ENCODE results near the gene CLIC4. TPM values are rescaled to one million over a fixed set of nuclear protein-coding genes. Genes with fewer than 3 reads are reported as not detected.

CLIC4 gene
- total and polyA plus RNA-seq, 9 of the 15 experiments (the other 6 are each of a cell fraction or from before 2014, with no cell fraction given), result 16.0 to 67.5 (median 38.4) TPM

GRCh38 chr1:24881034-24881433 lies 135.8 kb downstream of the CLIC4 start:
- CTCF ChIA-PET (ENCODE audit: low intra/inter-chr PET ratio), result no interaction called here

GRCh38 chr1:24884751-24885150 lies 139.5 kb downstream of the CLIC4 start:
- no peak for FAIRE-seq
- in situ Hi-C loops (cut with MboI), result no loop called here
- intact Hi-C loops (cut with micrococcal nuclease), result no loop called here
- H3K4me2 ChIP-seq (ENCODE audit: insufficient read depth, low read length), result no peak overlapping the region
- no peaks in the 10 kb centered on the region; a peak in 1 of 5 replicates for H3K4me1 ChIP-seq (replicated peaks in 1 of 2; ENCODE audit: control insufficient read depth in 2 of 2, insufficient read depth in 2 of 2, low read length in 2 of 2)
- BruUV-seq (replicated peaks), result no TSS peak
- H3K27me3 ChIP-seq (ENCODE audit: control insufficient read depth in 2 of 2, insufficient read depth in 2 of 2, low read length in 2 of 2), result peaks cover 5% of the 10 kb centered on the region in 2 experiments; a peak in 2 of 5 replicates
- no peak overlapping the region for H2AFZ ChIP-seq (ENCODE audit: low read depth, low read length)
- no peak for ATAC-seq
- no peaks in the 10 kb centered on the region for H3K36me3 ChIP-seq (ENCODE audit: control insufficient read depth, insufficient read depth, low read length)
- no peak overlapping the region for H3K4me3 ChIP-seq
- ChIA-PET POLR2A (interaction anchor here (0.6 kb wide), 1 partner anchor 929 kb away, joined by 3 read pairs; no protein-coding TSS in a partner anchor), CTCF (ENCODE audit: low intra/inter-chr PET ratio) (no interaction called here)
- no peak overlapping the region for H3K9ac ChIP-seq (ENCODE audit: insufficient read depth in 1 of 2, low read depth in 2 of 2, low read length in 2 of 2)
- no peaks in the 10 kb centered on the region for H3K9me1 ChIP-seq (ENCODE audit: control insufficient read depth, insufficient read depth, low read length)
- H4K20me1 ChIP-seq (replicated peaks; ENCODE audit: control insufficient read depth, insufficient read depth, low read length), result no peaks in the 10 kb centered on the region
- no peak for DNase-seq (ENCODE audit: extremely low read depth in 1 of 4, low spot score in 3 of 4)
- no peaks in the 10 kb centered on the region for H3K79me2 ChIP-seq (ENCODE audit: control insufficient read depth, insufficient read depth, low read length)
- H3K27ac ChIP-seq (ENCODE audit: extremely low read depth, low read depth, low read length), result no peak overlapping the region
- no peaks in the 10 kb centered on the region for H3K9me3 ChIP-seq (replicated peaks; ENCODE audit: control insufficient read depth, insufficient read depth, low read depth, low read length)
- TF ChIP-seq ZEB2 (IDR thresholded peaks at IDR 0.05), result no peak
- TF ChIP-seq NFIC (IDR thresholded peaks at IDR 0.05), result no peak
- TF ChIP-seq TAL1 (IDR thresholded peaks at IDR 0.05), result no peak
- TF ChIP-seq PHTF2 (CRISPR knock-in tag; IDR thresholded peaks at IDR 0.05), result no peak
- no peak for TF ChIP-seq HEY1 (CRISPR knock-in tag; IDR thresholded peaks at IDR 0.05; ENCODE audit: borderline replicate concordance)

More at GRCh38 chr1:24881034-24881433, 135.8 kb downstream of the CLIC4 start:
- H3K4me3 ChIP-seq, result no peak overlapping the region
- H3K27me3 ChIP-seq (ENCODE audit: control insufficient read depth in 2 of 2, insufficient read depth in 2 of 2, low read length in 2 of 2), result peaks cover 7 to 10% of the 10 kb centered on the region in 2 experiments; a peak in 4 of 5 replicates
- POLR2A ChIA-PET, result interaction anchor here (0.8 kb wide), 1 partner anchor 15 kb away, joined by 4 read pairs; no protein-coding TSS in a partner anchor
- no peaks in the 10 kb centered on the region for H3K9me1 ChIP-seq (ENCODE audit: control insufficient read depth, insufficient read depth, low read length)
- 3% methylated on average over 1 of the region's 1 CpG for WGBS (ENCODE audit: insufficient coverage, low coverage, missing lambda C conversion rate)
- no peak overlapping the region for H3K27ac ChIP-seq (ENCODE audit: extremely low read depth, low read depth, low read length)
- no peaks in the 10 kb centered on the region for H3K79me2 ChIP-seq (ENCODE audit: control insufficient read depth, insufficient read depth, low read length)
- 0 out of 2 replicates have a peak, but pooled peaks cover 4% of the 10 kb centered on the region for H4K20me1 ChIP-seq (replicated peaks; ENCODE audit: control insufficient read depth, insufficient read depth, low read length)
- H3K4me2 ChIP-seq (ENCODE audit: insufficient read depth, low read length), result no peak overlapping the region
- ATAC-seq (no peak), FAIRE-seq (no peak), DNase-seq (ENCODE audit: extremely low read depth in 1 of 4, low spot score in 3 of 4) (no peak)
- H3K36me3 ChIP-seq (ENCODE audit: control insufficient read depth, insufficient read depth, low read length), result no peaks in the 10 kb centered on the region
- TF ChIP-seq CEBPB (tag; IDR thresholded peaks at IDR 0.05) (peak; percentile 69), POLR2AphosphoS5 (IDR thresholded peaks at IDR 0.05; ENCODE audit: control insufficient read depth, insufficient read depth, low read depth, low read length) (no peak), CEBPG (CRISPR knock-in tag; IDR thresholded peaks at IDR 0.05) (no peak), CEBPG (tag; conservative IDR thresholded peaks at IDR 0.05 in 1 of 2, IDR thresholded peaks at IDR 0.05 in 1 of 2) (peak in 1 of 2 experiments; percentile 65; a peak in 3 of 4 replicates), NFXL1 (CRISPR knock-in tag; IDR thresholded peaks at IDR 0.05) (no peak), IRF2 (CRISPR knock-in tag; IDR thresholded peaks at IDR 0.05) (no peak)
- H3K4me1 ChIP-seq (replicated peaks in 1 of 2; ENCODE audit: control insufficient read depth in 2 of 2, insufficient read depth in 2 of 2, low read length in 2 of 2), result no peaks in the 10 kb centered on the region; a peak in 1 of 5 replicates
- in situ Hi-C loops (cut with MboI), result no loop called here
- H3K9me3 ChIP-seq (replicated peaks; ENCODE audit: control insufficient read depth, insufficient read depth, low read depth, low read length), result no peaks in the 10 kb centered on the region
- no peak overlapping the region for H2AFZ ChIP-seq (ENCODE audit: low read depth, low read length)
- BruUV-seq (replicated peaks), result no TSS peak
- H3K9ac ChIP-seq (ENCODE audit: insufficient read depth in 1 of 2, low read depth in 2 of 2, low read length in 2 of 2), result no peak overlapping the region
- intact Hi-C loops (cut with micrococcal nuclease), result no loop called here

All from K562 (cell line).